ENCODE data around the gene BGLAP.
"Not testable (repeated sequence)": the region's sequence is repeated elsewhere in the genome, so short reads cannot be mapped to it uniquely, and the experiment has no call there.

BGLAP gene

DNA sequence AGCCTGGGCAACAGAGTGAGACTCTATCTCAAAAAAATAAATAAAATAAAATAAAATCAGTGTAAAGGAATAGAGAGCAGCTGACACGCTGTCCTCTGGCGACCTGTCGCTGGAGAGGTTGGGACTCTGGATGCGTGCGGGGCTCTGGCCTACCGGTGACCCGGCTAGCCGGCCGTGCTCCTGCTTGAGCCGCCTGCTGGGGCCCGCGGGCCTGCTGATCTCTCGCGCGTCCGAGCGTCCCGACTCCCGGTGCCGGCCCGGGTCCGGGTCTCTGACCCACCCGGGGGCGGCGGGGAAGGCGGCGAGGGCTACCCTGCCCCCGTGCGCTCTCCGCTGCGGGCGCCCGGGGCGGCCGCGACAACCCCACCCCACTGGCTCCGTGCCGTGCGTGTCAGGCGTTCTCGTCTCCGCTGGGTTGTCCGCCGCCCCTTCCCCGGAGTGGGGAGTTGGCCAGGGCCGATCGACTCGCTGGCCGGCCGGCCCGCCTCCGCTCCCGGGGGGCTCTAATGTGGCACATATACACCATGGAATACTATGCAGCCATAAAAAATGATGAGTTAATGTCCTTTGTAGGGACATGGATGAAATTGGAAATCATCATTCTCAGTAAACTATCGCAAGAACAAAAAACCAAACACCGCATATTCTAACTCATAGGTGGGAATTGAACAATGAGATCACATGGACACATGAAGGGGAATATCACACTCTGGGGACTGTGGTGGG is 25.5 kb upstream of the BGLAP start:
- Mint-ChIP-seq H3K4me1 (peaks cover 56% of the 10 kb centered on the region), H3K27ac (peak overlapping the region; percentile 95), H3K36me3 (peaks cover 89% of the 10 kb centered on the region), H3K4me3 (peak overlapping the region; percentile 63)
- not testable (repeated sequence) for H3K9me3 Mint-ChIP-seq; ATAC-seq; DNase-seq (ENCODE audit: low spot score in 2 of 2)

- Mint-ChIP-seq H3K4me1 (peaks cover 58% of the 10 kb centered on the region), H3K27ac (peak overlapping the region; percentile 91), H3K36me3 (peaks cover 90% of the 10 kb centered on the region), H3K4me3 (peak overlapping the region; percentile 63), H3K9me3 (no peaks in the 10 kb centered on the region)
- peak in 1 of 2 donors; percentile 81 for DNase-seq (ENCODE audit: low spot score in 2 of 2)
- peak; percentile 65 for ATAC-seq
Observed at GRCh38 chr1:156217871-156218270, 24.1 kb upstream of the BGLAP start.

GRCh38 chr1:156220226-156220625 is 21.8 kb upstream of the BGLAP start:
- Mint-ChIP-seq H3K36me3 (peaks cover 90% of the 10 kb centered on the region), H3K4me1 (peaks cover 62% of the 10 kb centered on the region), H3K4me3 (peak overlapping the region; percentile 57), H3K9me3 (no peaks in the 10 kb centered on the region), H3K27ac (peak overlapping the region; percentile 91)
- ATAC-seq (no peak), DNase-seq (ENCODE audit: low spot score in 2 of 2) (no peak)

GRCh38 chr1:156221986-156222692 is 19.8 kb upstream of the BGLAP start:
- DNase-seq (ENCODE audit: low spot score in 2 of 2): no peak
- H3K4me1 Mint-ChIP-seq: peaks cover 75% of the 10 kb centered on the region
- H3K27ac Mint-ChIP-seq: peak overlapping the region; percentile 91
- H3K4me3 Mint-ChIP-seq: peak overlapping the region; percentile 57
- H3K9me3 Mint-ChIP-seq: no peaks in the 10 kb centered on the region
- no peak for ATAC-seq
- H3K36me3 Mint-ChIP-seq: peaks cover 97% of the 10 kb centered on the region

DNA sequence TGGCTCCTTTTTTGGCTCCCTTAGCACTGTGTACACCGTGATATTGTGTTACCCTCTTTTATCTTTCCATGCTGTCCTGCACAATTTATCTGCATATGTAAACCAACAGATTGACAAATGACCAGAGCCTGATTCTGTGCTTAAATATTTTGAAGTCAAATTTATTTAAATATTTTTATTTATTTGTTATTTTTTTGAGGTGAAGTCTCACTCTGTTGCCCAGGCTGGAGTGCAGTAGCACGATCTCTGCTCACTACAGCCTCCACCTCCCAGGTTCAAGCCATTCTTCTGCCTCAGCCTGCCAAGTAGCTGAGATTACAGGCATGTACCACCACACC is 16.3 kb upstream of the BGLAP start:
- H3K36me3 Mint-ChIP-seq: peaks cover 99% of the 10 kb centered on the region

GRCh38 chr1:156226116-156226538 is 15.9 kb upstream of the BGLAP start:
- ATAC-seq (peak; percentile 14), DNase-seq (ENCODE audit: low spot score in 2 of 2) (no peak)
- Mint-ChIP-seq H3K36me3 (peaks cover 99% of the 10 kb centered on the region), H3K4me1 (peaks cover 51% of the 10 kb centered on the region), H3K27ac (peak overlapping the region; percentile 68), H3K4me3 (no peak overlapping the region), H3K9me3 (no peaks in the 10 kb centered on the region)

More for the DNA sequence above, 16.3 kb upstream of the BGLAP start:
- H3K4me1 Mint-ChIP-seq: peaks cover 56% of the 10 kb centered on the region
- H3K4me3 Mint-ChIP-seq: no peak overlapping the region
- no peaks in the 10 kb centered on the region for H3K9me3 Mint-ChIP-seq
- H3K27ac Mint-ChIP-seq: no peak overlapping the region
- DNase-seq (ENCODE audit: low spot score in 2 of 2) (no peak), ATAC-seq (no peak)

DNA sequence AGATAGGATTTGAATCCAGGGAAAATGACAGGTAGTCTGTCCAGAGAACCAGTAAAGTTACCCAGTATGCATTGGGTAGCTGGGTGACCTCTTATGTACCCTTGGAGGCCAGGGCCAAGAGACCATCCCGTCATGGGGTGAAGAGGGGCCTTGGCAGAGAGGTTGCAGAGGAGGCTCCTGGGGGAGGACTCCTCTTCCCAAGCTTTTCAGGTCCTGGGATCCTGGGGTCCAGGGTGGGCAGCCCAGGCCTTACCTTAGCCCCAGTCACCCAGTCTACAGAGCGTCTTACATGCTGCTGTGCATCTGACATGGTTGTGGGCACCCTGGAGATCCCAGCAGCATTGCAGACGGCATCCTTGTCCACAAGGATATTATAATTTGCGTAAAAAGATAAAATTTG is 15.2 kb upstream of the BGLAP start:
- Mint-ChIP-seq H3K36me3 (peaks cover 99% of the 10 kb centered on the region), H3K9me3 (no peaks in the 10 kb centered on the region), H3K4me3 (no peak overlapping the region), H3K27ac (peak overlapping the region; percentile 68), H3K4me1 (peaks cover 44% of the 10 kb centered on the region)
- DNase-seq (ENCODE audit: low spot score in 2 of 2): no peak
- ATAC-seq: no peak

GRCh38 chr1:156228501-156228900 is 13.5 kb upstream of the BGLAP start:
- Mint-ChIP-seq H3K4me1 (peaks cover 27% of the 10 kb centered on the region), H3K9me3 (no peaks in the 10 kb centered on the region), H3K27ac (no peak overlapping the region), H3K36me3 (peaks cover 99% of the 10 kb centered on the region), H3K4me3 (no peak overlapping the region)
- DNase-seq (ENCODE audit: low spot score in 2 of 2) (no peak), ATAC-seq (no peak)

DNA sequence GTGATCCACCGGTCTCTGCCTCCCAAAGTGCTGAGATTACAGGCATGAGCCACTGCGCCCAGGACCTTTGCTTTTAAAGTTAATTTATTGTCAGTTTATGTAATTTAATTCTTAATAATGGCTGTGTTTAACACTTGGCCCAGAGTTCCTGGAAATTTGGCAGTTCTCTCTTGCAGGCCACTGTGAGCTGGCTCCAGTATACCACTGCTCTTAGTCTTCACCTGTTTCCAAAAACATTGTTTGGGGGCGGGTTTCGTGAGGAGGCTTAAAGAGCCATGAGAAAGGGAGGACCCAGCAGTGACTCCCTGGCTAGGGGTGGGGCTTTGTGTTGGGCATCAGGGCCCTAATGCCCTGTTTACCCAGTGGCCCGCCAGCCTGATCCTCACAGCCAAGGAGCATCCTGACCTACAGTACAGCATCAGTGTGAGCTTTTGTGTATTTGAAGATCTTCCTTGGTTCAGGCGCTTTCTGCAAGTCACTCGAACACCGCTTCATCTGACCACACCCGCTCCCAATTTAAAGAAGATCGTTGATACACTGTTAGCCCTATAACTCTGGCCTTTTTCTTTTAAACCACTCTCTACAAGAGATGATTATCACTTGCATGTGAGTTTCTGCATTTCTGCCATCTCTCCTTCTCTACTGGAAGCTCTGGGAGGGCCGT is 12.0 kb upstream of the BGLAP start:
- Mint-ChIP-seq H3K27ac (no peak overlapping the region), H3K4me1 (peaks cover 23% of the 10 kb centered on the region), H3K36me3 (peaks cover 100% of the 10 kb centered on the region), H3K4me3 (no peak overlapping the region), H3K9me3 (no peaks in the 10 kb centered on the region)
- DNase-seq (ENCODE audit: low spot score in 2 of 2) (no peak), ATAC-seq (no peak)

DNA sequence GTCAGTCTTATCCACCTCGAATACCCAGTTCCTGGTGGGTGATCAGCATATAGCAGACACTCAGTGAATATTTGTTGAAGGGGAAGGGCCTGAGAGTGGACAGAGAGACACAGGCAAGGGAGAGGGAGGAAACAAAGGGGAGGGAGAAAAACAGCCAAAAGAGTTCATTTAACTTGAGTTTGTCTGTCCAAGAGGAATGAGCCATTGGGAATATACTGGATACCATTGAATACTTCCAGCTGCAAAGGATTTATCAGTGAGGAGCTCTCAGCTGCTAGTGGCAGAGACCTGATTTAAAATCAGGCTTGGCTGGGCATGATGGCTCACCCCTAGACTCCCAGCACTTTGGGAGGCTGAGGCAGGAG is 11.5 kb upstream of the BGLAP start:
- H3K4me3 Mint-ChIP-seq: no peak overlapping the region
- no peak overlapping the region for H3K27ac Mint-ChIP-seq
- DNase-seq (ENCODE audit: low spot score in 2 of 2): no peak
- no peaks in the 10 kb centered on the region for H3K9me3 Mint-ChIP-seq
- peaks cover 18% of the 10 kb centered on the region for H3K4me1 Mint-ChIP-seq
- peaks cover 100% of the 10 kb centered on the region for H3K36me3 Mint-ChIP-seq
- ATAC-seq: no peak

GRCh38 chr1:156232201-156232894 is 9.6 kb upstream of the BGLAP start:
- Mint-ChIP-seq H3K4me1 (peaks cover 8% of the 10 kb centered on the region), H3K4me3 (no peak overlapping the region), H3K36me3 (peaks cover 100% of the 10 kb centered on the region), H3K27ac (no peak overlapping the region), H3K9me3 (no peaks in the 10 kb centered on the region)
- ATAC-seq (no peak), DNase-seq (ENCODE audit: low spot score in 2 of 2) (no peak)

DNA sequence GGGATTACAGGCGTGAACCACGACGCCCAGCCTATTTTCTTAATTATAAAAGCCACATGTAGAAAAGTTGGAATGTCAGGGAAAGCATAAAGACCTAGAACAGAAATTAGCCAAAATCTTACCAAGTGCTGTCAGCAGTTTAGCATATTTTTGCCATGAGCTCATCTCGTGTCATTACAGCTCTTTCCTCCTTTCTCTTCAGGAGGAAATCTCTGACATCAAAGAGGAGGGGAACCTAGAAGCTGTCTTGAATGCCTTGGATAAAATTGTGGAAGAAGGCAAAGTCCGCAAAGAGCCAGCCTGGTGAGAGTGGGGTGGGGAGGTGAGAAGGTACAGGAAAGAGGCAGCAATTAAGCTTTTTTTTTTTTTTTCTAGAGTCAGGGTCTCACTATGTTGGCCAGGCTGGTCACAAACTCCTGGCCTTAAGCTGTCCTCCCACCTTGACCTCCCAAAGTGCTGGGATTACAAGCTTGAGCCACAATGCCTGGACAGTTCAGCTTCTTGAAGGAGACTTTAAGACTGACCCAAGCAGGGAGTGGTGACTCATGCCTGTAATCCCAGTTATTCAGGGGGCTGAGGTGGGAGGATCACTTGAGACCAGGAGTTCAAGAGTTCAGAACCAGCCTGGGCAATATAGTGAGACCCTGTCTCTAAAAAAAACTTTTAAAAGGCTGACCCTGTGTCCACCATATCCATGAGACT is 8.4 kb upstream of the BGLAP start:
- Mint-ChIP-seq H3K27ac (no peak overlapping the region), H3K36me3 (peaks cover 100% of the 10 kb centered on the region), H3K4me3 (no peak overlapping the region), H3K9me3 (no peaks in the 10 kb centered on the region), H3K4me1 (peaks cover 2% of the 10 kb centered on the region)
- DNase-seq (ENCODE audit: low spot score in 2 of 2) (no peak), ATAC-seq (no peak)

GRCh38 chr1:156236164-156236563 is 5.8 kb upstream of the BGLAP start:
- Mint-ChIP-seq H3K4me3 (no peak overlapping the region), H3K9me3 (no peaks in the 10 kb centered on the region), H3K4me1 (peaks cover 3% of the 10 kb centered on the region), H3K27ac (no peak overlapping the region), H3K36me3 (peaks cover 97% of the 10 kb centered on the region)
- DNase-seq (ENCODE audit: low spot score in 2 of 2) (no peak), ATAC-seq (no peak)

DNA sequence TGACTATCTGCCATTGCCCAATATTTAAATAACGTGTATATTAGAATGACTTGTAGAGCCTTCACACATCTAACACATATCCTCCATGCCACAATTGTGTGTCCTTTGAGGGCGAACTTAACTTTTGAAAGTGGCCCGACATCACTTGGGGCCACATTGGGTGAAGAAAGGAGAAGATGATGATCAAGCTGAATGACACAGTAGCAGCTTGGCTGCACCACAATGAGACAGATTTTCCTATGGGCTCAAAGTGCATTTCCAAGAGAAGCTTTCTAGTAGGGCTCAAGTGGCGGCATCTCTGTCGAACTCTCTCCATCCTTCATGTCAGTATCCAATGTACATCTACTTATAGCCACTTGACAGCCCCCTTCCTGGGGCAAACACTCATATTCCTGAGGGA is 3.7 kb upstream of the BGLAP start:
- peaks cover 86% of the 10 kb centered on the region for H3K36me3 Mint-ChIP-seq
- no peak overlapping the region for H3K4me3 Mint-ChIP-seq
- DNase-seq (ENCODE audit: low spot score in 2 of 2) (no peak), ATAC-seq (no peak)
- H3K9me3 Mint-ChIP-seq: no peaks in the 10 kb centered on the region
- no peak overlapping the region for H3K27ac Mint-ChIP-seq
- H3K4me1 Mint-ChIP-seq: peaks cover 8% of the 10 kb centered on the region

DNA sequence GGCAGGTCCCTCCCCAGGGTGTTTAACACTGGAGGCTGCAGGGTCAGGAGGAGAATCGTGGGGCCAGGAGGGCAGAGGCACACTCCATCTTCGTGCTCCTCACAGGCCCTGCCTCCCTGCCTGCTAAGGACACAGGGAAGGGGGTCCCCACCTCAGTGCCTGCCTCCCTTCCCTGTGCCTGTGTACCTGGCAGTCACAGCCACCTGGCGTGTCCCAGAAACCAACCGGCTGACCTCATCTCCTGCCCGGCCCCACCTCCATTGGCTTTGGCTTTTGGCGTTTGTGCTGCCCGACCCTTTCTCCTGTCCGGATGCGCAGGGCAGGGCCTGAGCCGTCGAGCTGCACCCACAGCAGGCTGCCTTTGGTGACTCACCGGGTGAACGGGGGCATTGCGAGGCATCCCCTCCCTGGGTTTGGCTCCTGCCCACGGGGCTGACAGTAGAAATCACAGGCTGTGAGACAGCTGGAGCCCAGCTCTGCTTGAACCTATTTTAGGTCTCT is 623 bp upstream of the BGLAP start:
- Mint-ChIP-seq H3K9me3 (no peaks in the 10 kb centered on the region), H3K4me3 (no peak overlapping the region), H3K4me1 (peaks cover 32% of the 10 kb centered on the region), H3K27ac (no peak overlapping the region), H3K36me3 (peaks cover 81% of the 10 kb centered on the region)
- no peak for ATAC-seq
- no peak for DNase-seq (ENCODE audit: low spot score in 2 of 2)

Data from stimulated activated effector memory CD8-positive, alpha-beta T cell treated with anti-CD3 and anti-CD28 coated beads, Interleukin-12 subunit alpha, Interleukin-12 subunit beta, amount 100 ng/mL, for 72 hours (primary cell).